HG02870 (cell line): ENCODE measurements around the gene RAI1.

Experiments
- ATAC-seq: cut with Tn5 transposase; IDR thresholded peaks from one replicate; pipeline ENCODE4 v1.9.1; 2021; ENCODE audit warnings: mild to moderate bottlenecking, moderate library complexity; ENCODE audit not compliant: unreplicated experiment

The RAI1 gene

DNA sequence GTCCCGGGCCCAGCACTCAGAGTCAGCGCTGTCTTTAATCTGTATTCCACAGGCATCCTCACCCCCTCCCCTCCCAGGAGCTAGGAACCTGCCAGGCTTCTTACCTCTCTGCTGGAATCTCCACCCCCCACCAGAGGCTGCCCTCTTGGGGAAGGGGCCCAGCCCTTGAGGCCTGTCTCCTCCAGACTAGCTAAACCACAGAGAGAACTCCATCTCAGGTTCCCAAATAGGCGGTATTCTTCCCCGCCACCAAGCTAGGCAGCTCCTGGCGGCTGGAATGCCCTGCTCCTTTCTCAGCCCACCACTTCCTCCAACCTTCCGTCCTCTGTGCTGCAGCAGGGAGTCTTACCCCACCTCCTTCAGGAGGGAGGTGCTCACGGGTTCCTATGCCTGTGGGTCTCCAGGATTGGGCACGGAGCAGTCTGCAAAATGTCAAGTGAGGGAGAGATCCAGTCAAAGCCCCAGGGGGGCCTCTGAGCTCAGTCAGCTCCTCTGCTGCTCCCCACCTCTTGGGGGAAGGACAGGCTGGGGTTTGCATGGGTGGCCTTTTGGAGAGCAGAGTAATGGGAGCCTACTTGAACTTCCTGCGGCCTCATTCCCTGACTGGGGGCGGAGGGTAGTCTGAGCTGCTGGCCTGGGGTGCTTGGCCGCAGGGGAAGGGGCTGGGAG is 99.8 kb downstream of the RAI1 start:
- ATAC-seq: no peak

DNA sequence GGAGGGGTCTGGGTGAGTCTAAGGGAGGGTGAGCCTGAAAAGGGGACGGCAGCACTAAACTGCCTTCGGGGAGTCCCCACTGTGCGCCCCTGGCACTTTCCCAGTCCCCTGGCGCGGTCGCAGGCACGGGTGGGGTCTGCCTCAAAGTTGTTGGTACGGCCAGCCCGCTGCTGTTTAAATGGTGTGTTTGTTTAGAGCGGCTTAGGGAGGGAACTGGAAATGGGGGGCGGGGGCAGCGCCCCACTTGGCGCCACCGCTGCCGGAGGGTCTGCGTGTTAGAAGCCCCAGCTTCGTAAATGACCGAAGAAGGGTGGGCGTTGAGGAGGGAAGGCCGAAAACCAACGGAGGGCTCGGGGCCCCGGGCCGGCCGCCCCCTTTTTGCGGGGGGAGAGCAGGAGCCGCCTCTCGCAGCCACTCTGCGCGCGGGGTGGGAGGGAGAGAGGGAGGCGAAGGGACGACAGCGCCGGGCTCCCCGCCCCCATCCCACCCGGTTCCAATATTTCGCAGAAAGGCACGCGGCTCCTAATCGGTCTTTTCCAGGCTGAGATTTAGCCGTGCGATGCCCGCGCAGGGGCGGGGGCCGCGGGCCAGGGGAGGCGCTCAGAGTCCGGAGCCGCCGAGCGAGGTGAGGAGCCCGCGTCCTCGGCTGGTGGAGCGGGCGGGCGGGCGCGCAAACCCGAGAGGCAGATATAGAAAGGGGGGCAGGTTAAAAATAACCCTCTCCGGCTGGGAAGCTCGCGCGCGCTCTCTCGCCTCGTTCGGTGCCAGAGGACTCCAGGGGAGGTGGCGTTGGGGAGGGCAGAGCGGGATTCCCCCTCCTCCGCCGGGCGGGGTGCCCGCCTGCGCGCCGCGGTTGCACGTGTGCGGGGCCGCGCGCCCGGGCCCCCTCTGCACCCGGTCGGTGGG is 100.6 kb downstream of the RAI1 start:
- ATAC-seq: no peak

DNA sequence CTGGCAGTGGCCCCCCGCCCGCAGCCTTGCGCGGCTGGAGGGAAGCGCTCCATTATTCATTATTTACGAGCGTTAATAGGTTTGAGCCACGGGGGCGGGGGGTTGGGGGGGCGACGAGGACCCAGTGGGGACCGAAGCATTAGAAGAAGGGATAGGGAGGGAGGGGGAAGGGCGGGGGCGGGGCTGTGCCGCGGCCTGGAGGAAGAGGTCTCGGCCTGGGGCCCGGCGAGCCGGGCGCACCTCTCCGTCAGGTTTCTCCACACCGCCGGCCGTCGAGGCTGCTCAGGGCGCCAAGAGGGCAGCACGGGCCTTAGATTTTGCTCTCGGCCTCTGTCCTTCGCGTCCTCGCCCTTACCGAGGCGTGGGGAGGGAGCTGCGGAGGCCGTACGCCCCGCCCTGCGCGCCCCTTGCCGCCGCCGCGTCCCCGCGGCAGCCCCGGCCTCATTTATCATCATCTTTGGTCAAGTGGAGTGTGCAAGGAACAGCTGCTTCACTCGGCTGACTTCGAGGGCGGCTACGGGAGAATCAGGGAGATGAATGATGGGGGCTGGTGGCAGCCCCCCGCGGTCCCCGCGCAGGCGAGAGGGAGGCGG is 101.4 kb downstream of the RAI1 start:
- ATAC-seq: no peak

DNA sequence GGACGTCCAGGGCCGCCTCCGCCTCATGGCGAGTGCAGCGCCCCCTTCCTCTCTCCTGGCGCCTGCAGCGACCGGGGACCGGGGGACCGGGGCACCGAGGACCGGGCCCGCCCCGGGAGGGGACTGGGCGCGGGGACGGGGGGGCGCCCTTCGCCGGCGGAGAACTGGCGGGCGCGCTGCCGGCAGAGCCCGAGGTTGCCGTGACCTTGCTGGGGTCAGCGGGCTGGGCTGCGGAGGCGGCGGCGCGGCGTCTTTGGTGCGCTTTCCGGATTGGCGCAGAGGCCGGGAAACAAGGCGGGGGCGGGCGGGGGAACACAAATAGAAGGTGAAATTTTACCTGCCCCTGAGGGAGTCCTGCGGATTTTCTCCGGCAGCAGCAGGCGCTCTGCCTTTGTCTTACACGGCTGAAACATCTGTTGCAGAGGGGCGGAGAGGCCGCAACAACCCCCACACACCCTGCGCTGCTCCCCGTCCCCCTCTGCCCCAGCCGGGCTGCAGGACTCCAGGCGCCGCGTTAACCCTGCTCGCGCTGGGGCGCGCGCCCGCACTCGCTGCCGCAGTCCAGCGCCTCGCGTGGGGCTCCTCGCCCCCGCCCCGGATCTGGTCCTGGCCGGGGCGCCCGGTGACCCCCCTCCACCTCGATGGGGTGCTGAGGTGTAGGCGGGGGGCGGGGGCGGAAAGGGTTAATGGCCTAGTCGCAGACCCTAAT is 102.0 kb downstream of the RAI1 start:
- no peak for ATAC-seq

DNA sequence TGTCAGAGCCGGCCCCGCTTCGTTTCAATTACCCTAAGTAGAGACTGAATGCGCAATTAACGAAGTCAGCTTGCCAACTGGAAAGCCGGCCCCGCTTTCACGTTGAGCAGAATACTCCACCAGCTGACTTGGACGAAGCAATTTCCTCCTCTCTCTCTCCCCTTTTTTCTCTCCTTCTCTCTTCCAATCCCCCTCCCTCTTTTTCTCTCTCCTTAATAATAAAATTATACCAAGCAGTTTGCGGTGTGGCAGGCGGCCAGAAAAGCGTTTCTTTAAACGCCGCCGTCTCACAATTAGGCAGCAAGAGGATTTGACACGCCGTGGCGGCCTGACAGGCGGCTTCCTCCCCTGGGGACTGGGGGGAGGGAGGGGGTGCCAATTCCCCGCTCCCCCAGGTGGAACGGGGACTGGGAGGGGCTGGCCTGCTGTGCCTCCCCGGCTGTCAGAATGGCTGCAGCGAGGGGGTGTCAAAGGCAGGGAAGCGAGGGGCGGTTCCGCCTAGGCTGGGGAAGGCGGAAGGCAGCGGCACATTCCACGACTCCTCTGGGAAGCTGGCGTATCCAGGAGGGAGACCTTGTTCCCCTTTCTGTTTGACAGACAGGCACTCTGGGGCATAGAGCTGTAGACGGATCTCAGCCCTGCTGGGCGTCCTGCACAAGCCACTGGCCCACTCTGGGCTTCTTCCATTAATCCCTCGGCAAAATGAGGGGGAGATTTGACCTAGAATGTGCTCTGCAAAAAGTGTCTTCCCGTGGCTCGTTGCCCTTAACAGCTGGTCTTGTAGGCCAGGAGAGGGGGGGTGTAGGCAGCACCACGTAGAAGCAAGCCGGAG is 102.8 kb downstream of the RAI1 start:
- ATAC-seq: no peak

DNA sequence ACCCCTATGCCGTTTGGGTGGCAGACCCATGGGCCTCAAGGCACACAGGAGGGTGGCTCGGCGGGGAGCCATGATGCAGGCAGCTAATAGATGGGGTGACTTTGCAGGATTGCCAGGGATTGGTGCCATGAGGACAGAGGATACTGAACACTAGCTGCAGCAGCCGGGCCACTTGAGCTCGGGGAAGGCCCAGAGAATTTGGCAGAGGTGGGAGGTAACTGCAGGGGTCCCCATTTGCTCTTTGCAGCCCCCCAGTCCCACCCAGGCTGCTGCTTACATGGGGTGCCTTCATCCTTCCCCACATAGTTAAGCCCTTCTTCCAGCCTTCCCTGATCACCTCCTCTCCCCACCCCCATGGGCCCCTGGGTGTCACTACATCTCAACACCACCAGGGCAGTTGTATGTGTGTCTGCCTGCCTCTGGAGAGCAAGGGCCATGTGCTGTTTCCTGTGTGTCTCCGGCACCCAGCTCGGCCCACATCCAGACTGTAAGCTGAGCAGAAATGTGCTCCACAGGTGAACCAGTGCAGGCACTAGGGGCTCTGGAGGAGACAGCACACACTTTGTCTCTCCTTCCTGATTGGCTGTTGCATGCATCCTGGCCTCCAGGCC is 103.5 kb downstream of the RAI1 start:
- ATAC-seq: no peak

DNA sequence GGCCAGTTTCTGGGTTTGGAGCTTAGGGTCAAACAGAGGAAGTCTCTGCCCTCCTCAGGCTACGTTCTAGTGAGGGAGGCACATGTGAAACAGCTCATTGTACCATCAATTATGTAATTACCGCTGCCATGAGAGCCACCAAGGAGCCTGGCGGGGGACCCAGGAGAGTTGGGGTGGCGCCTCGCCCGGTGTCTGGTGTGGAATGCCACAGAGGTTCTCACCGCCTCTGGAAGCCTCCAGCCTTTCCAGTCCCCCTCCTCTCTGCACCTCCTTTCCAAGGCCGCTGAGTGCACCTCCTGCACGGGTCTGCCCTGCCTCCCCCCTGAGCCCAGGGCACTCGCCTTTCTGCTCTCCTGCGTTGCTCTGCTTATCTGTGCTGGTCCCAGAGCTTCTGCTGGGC is 104.1 kb downstream of the RAI1 start:
- ATAC-seq: no peak

DNA sequence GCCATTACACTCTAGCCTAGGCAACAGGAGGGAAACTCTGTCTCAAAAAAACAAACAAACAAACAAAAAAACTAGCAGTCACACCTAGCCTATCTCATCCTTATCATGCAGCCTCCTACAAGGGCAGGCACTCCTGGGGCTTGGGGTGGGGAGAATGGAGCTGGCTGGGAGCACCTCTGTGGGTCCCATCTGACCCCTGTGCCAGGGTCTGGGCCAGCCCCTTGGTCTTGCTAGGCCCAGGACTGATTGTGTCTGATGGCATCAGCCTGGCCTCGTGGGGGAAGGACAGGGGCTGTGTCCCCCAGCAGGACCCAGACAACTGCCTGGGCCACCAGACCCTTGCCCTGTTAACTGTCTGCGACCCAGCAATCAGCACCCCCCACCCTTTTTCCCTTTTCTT is 105.7 kb downstream of the RAI1 start:
- no peak for ATAC-seq

DNA sequence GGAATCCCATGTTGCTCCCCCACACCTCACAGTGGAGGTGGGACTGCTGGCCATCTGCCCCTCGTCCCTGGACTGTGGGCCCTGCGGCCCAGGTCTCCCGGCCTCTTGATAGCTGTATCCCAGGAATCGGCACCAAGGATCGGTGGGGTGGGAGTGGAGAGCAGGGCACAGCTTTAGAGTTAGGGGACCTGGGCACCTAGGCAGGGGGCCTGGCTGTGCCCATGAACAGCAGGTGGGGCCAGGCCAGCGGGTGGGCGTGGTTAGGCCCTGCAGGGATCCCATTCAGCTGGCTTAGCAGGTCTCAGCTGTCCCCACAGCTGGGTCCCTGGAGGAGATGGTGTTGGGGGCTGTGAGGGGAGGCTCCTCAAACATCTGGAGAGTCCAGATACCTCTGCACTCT is 106.3 kb downstream of the RAI1 start:
- ATAC-seq: no peak

DNA sequence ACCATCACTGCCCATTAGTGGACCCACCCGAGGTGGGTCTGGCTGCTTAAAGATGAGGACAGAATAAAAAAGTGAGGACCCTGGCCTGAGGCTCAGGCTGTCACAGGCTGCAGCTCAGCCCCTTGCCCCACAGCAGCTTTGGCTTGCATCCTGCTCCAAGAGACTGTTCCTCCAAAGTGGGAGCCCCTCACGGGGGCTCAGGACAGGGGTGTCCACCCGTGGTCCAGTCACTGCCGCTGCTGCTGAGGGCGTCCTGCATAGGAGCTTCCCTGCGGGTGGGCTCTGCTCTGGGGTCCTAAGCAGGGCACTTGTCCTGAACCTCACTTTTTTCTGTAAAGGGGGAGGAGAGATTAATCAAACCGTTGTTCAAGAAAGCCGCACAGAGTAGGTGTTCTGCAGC is 107.7 kb downstream of the RAI1 start:
- ATAC-seq: no peak

DNA sequence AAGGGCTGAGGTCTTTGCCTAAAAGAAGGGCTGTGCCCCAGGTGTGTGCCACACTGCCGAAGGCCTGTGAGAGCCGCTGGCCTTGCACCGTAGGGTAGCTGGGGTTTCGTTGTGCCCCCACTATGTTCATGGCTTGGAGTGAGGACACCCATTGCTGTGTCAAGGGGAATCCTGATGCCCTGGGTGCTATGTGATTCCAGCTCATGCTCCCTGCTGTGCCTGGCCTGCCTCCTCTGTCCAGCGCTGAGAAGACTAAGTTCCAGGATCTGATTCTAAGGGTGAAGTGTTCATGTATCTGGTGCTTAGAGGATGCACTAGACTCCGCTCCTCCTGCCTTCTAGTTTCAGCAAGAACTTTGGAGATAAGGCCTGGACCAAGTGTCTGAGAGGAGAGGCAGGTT is 108.2 kb downstream of the RAI1 start:
- ATAC-seq: no peak

DNA sequence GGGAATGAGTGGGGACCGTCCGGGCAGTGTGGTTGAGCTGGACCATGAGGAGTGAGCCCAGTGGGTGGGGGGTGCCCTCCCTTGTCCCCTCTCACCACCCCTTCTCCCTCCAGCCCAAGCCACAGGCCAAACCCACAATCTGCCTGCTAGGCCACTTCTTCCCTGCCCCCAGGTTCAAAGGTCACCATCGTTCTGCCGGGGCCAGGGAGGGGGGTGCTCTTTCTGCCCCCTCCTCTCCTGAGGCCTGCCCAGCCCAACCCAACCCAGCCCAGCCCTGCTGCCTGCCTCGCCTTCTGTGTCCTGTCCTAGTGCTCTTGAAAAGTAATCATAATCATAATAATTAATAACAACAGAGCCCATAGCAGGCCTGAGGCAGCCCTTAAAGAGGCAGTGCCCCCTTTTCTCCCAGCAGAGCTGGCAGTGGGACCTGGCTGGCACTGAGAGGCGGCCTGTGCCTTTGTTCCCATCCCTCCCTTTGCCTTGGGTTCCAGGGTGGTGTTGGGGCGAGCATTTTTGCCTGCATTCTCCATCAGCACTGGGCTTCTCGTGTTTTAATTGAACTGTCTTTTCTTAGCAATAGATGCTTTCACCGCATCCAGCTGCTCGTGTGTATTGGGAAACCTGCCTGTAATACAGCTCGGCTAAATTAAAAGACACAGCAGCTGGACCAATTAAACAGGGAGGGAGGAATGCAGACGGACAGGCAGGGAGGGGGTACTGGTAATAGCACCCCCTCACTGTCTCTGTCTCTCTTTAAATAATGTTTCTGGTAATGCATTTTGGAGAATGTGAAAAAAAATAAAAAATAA is 108.8 kb downstream of the RAI1 start:
- no peak for ATAC-seq

DNA sequence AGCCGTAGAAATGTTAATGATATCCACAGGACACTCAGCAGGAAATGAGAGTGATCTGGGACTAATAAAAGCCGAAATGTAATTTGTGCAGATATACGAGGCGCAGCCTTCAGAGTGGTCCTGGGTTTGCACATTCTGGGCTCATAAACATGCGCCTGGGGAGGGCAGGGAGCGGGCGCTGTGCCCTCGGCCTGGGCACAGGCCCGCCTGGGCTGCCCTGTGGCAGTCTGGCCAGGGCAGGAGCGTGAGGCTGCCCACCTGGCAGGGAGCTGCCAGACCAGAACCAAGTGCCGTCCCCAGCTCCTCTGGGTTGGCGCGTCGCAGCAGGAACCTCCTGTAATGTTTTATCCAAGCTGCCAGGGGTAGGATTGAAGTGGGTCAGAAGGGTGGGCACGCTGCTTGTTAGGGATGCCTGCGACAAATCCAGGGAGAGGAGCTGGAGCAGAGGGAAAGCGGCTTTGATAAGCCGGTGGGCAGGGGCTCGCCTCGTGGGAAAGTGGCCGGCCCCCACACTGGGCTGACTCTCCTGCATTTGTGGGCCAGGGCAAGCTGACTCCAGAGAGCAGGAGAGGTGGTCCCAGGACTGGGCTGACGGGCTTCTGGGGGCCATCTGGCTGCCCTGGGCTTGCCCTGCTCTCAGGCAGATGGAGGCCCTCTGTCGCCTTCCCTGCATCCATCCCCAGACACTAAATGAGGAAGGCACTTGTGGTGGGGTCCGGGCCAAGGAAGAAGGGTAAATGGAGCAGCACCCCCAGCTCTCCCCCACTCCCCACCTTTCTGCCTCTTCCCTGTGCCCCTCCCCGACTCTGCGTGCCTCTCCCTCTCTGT is 109.6 kb downstream of the RAI1 start:
- ATAC-seq: no peak

DNA sequence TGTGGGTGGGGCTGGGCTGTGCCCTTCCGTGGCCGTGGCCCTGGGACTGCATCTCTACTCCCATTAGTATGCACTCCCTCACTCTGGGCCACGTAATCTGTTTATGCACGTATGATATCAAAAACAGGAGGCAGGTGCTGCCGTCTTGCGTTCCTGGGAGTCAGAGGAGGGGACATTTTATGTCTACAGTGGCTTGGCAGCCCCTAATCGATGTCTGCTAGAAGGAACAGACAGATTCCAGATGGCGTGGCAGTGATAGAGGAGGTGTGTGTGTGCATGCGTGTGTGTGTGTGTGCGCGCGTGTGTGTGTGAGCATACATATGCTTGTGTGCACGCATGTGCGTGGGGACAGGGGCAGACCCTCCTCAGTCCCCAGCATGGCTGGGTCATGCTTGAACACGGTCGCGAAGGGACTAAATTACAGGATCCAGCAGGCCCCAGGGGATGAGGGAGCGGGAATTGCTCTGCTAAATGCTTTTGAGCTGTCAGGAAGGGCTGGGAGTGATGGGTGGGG is 110.8 kb downstream of the RAI1 start:
- no peak for ATAC-seq

DNA sequence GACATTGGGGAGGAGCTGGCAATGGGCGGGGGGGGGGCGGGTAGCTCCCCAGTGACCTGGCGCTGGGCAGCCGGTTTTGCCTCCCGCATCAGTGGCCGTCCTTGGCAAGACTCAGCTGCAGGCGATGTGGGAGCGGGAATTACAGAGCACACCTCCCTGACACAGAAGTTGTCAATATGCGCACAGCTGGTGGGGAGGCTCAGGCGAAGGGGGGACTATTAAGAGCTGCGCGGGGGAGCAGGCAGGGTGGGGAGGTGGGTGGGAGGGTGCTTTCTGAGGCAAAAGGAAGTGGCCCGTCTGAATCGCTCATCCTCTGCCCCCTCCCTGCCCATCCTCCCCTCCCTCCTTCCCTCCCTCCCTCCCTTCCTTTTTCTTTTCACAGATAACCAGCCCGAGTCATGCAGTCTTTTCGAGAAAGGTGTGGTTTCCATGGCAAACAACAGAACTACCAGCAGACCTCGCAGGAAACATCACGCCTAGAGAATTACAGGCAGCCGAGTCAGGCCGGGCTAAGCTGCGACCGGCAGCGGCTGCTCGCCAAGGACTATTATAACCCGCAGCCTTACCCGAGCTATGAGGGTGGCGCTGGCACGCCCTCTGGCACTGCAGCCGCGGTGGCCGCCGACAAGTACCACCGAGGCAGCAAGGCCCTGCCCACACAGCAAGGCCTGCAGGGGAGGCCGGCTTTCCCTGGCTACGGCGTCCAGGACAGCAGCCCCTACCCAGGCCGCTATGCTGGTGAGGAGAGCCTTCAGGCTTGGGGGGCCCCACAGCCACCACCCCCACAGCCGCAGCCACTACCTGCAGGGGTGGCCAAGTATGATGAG is 111.5 kb downstream of the RAI1 start:
- ATAC-seq: no peak

DNA sequence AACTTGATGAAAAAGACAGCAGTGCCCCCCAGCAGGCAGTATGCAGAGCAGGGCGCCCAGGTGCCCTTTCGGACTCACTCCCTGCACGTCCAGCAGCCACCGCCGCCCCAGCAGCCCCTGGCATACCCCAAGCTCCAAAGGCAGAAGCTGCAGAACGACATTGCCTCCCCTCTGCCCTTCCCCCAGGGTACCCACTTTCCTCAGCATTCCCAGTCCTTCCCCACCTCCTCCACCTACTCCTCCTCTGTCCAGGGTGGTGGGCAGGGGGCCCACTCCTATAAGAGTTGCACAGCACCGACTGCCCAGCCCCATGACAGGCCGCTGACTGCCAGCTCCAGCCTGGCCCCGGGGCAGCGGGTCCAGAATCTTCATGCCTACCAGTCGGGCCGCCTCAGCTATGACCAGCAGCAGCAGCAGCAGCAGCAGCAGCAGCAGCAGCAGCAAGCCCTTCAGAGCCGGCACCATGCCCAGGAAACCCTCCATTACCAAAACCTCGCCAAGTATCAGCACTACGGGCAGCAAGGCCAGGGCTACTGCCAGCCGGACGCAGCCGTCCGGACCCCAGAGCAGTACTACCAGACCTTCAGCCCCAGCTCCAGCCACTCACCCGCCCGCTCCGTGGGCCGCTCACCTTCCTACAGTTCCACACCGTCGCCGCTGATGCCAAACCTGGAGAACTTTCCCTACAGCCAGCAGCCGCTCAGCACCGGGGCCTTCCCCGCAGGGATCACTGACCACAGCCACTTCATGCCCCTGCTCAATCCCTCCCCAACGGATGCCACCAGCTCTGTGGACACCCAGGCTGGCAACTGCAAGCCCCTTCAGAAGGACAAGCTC is 112.3 kb downstream of the RAI1 start:
- no peak for ATAC-seq
